Tibial artery (tissue), 4 donors: ENCODE data around the gene MT1H.
A peak's percentile ranks its signal among the peaks of the same experiment; 100 is the strongest.

Experiments used
- DNase-seq, 2 donors: peaks; one replicate each; pipeline ENCODE4 v3.0.0-alpha.2; 2019
- H3K27ac ChIP-seq, 2 donors: fragments of 200-600 bp; sonication (generic) in 1 of 2; 1 replicate in 1 of 2; 2 replicates in 1 of 2; pipeline ENCODE4 v1.5.1; 2018 to 2019; ENCODE audit warnings: mild to moderate bottlenecking in 1 of 2
- H3K27me3 ChIP-seq, 2 donors: fragments of 200-600 bp; sonication (generic) in 1 of 2; one replicate each; pipeline versions ENCODE4 v1.5.1 to v1.6.0; 2016 to 2019
- H3K36me3 ChIP-seq, 3 donors: fragments of 200-600 bp; sonication (generic) in 2 of 3; one replicate each; pipeline ENCODE4 v1.5.1; 2016 to 2019; ENCODE audit warnings: mild to moderate bottlenecking in 2 of 3
- H3K4me1 ChIP-seq, 4 donors: fragments of 200-600 bp; sonication (generic) in 2 of 4; 1 replicate in 3 of 4; 2 replicates in 1 of 4; pipeline ENCODE4 v1.5.1; 2016 to 2019
- H3K4me3 ChIP-seq, 2 donors: fragments of 200-600 bp; sonication (generic) in 1 of 2; 1 replicate in 1 of 2; 2 replicates in 1 of 2; pipeline ENCODE4 v1.5.1; 2018 to 2019; ENCODE audit warnings: mild to moderate bottlenecking in 2 of 2
- H3K9me3 ChIP-seq, 3 donors: fragments of 200-600 bp; sonication (generic) in 1 of 3; one replicate each; pipeline ENCODE4 v1.5.1; 2016 to 2019
- CTCF ChIP-seq, 2 experiments: fragments of 200-600 bp in 1 of 2; fragments of 450-650 bp in 1 of 2; IDR thresholded peaks; one replicate each; pipeline ENCODE4 v1.5.1; 2017 to 2019; ENCODE audit warnings: antibody characterized with exemption in 2 of 2, mild to moderate bottlenecking in 1 of 2, moderate library complexity in 1 of 2
- intact Hi-C: fragments of 100-400 bp; cut with DNase I; formaldehyde crosslinking; loops from one replicate; pipeline ENCODE4 v1.15.0; 2023; ENCODE audit warnings: low total_unique reads

The MT1H gene

GRCh38 chr16:56631197-56631596, 38.4 kb upstream of the MT1H start:
- H3K27ac ChIP-seq, result peak overlapping the region; percentile 77 to 95
- no peaks in the 10 kb centered on the region for H3K36me3 ChIP-seq

GRCh38 chr16:56631832-56632155, 37.8 kb upstream of the MT1H start:
- Histone ChIP-seq H3K4me1 (peaks cover 0 to 53% (median 18%) of the 10 kb centered on the region in 4 donors), H3K9me3 (no peaks in the 10 kb centered on the region), H3K27me3 (no peaks in the 10 kb centered on the region), H3K27ac (peak overlapping the region; percentile 77 to 95), H3K36me3 (no peaks in the 10 kb centered on the region), H3K4me3 (peak overlapping the region; percentile 64 to 67)
- intact Hi-C loops, result no loop called here
- no peak for TF ChIP-seq CTCF (IDR thresholded peaks at IDR 0.05)
- DNase-seq, result no peak

More at GRCh38 chr16:56631197-56631596, 38.4 kb upstream of the MT1H start:
- no peak for TF ChIP-seq CTCF (IDR thresholded peaks at IDR 0.05)
- Histone ChIP-seq H3K9me3 (no peaks in the 10 kb centered on the region), H3K4me3 (peak overlapping the region in 1 of 2 donors; percentile 67), H3K27me3 (no peaks in the 10 kb centered on the region), H3K4me1 (peaks cover 0 to 53% (median 18%) of the 10 kb centered on the region in 4 donors)
- DNase-seq, result no peak
- intact Hi-C loops, result no loop called here

GRCh38 chr16:56632156-56632847, 37.3 kb upstream of the MT1H start, which contains the start of gene MT1M:
Gene MT1M, plus strand, starts transcription at chr16:56632659. Its CDS starts 73 bp downstream, at chr16:56632732.
- H3K27ac ChIP-seq, result peak within 1 kb of the TSS; percentile 77 to 95
- intact Hi-C loops, result no loop called here
- no peak for TF ChIP-seq CTCF (IDR thresholded peaks at IDR 0.05)
- H3K9me3 ChIP-seq, result no peaks in the 10 kb centered on the region
- peaks cover 0 to 53% (median 18%) of the 10 kb centered on the region in 4 donors for H3K4me1 ChIP-seq
- no peaks in the 10 kb centered on the region for H3K36me3 ChIP-seq
- H3K4me3 ChIP-seq, result peak within 1 kb of the TSS; percentile 64 to 67
- peak; percentile 73 to 91 for DNase-seq
- H3K27me3 ChIP-seq, result no peaks in the 10 kb centered on the region

DNA sequence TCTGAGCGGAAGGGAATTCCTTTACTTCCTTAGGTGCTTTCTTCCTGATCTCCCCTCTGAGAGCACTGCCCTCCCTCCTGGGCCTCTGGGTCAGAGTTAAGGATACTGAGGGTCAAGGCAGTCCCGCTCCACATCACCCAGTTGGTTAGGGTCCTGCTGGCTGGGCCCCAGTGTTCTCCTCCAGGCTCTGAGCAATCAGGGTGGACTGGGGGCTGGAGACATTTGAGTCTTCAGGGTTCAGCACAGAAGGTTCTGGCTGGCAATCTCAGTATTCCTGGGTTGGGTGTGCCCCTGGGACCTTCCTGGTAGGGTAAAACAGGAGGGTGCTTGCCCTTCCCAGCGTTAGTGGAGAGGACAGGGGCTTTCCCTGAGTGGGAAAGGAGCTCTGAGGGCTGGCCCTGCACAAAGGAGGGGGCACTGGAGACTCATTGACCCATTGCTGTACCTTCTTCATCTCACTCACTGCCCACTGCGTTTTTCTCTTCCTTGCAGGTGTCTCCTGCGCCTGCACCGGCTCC, 36.7 kb upstream of the MT1H start:
- intact Hi-C loops, result no loop called here
- H3K9me3 ChIP-seq, result no peaks in the 10 kb centered on the region
- no peak for DNase-seq
- peaks cover 0 to 52% (median 20%) of the 10 kb centered on the region in 4 donors for H3K4me1 ChIP-seq
- H3K4me3 ChIP-seq, result peak overlapping the region; percentile 64 to 67
- no peaks in the 10 kb centered on the region for H3K27me3 ChIP-seq
- no peaks in the 10 kb centered on the region for H3K36me3 ChIP-seq
- no peak for TF ChIP-seq CTCF (IDR thresholded peaks at IDR 0.05)
- H3K27ac ChIP-seq, result peak overlapping the region; percentile 77 to 95

GRCh38 chr16:56633535-56633934, 36.1 kb upstream of the MT1H start:
- H3K4me3 ChIP-seq, result peak overlapping the region; percentile 64 to 67

More at GRCh38 chr16:56633535-56633934, 36.1 kb upstream of the MT1H start:
- TF ChIP-seq CTCF (IDR thresholded peaks at IDR 0.05), result no peak
- peak in 1 of 2 donors; percentile 66 for DNase-seq
- H3K27ac ChIP-seq, result peak overlapping the region; percentile 77 to 95
- H3K27me3 ChIP-seq, result no peaks in the 10 kb centered on the region
- peaks cover 0 to 54% (median 24%) of the 10 kb centered on the region in 4 donors for H3K4me1 ChIP-seq
- intact Hi-C loops, result no loop called here
- H3K36me3 ChIP-seq, result no peaks in the 10 kb centered on the region
- H3K9me3 ChIP-seq, result no peaks in the 10 kb centered on the region
